AG04449 (cell line): ENCODE results near the gene FARP2.

ENCODE experiments used
- CTCF ChIA-PET: fragments of 350-600 bp; formaldehyde crosslinking; extraction: SDS; loops from one replicate; lab custom pipeline; 2021; ENCODE audit warnings: antibody characterized with exemption; lab: Yijun Ruan, JAX
- POLR2A ChIA-PET: fragments of 400-600, 350-600 bp; formaldehyde crosslinking; extraction: SDS; loops from one replicate; lab custom pipeline; 2020; ENCODE audit warnings: antibody characterized with exemption, inconsistent platforms; lab: Yijun Ruan, JAX
- DNase-seq: peaks from one replicate; pipeline ENCODE4 v3.0.0-alpha.2; 2010; ENCODE audit warnings: low read depth, low spot score
- H3K4me3 ChIP-seq: 2 replicates; pipeline ENCODE4 v1.5.1; 2011; ENCODE audit warnings: low read depth, mild to moderate bottlenecking, control low read depth, low read length
- CTCF ChIP-seq: IDR thresholded peaks from one replicate; pipeline ENCODE4 v1.5.1; 2011; ENCODE audit warnings: mild to moderate bottlenecking, moderate library complexity, low read length, control low read depth, inconsistent platforms; ENCODE audit not compliant: insufficient read depth; ENCODE audit errors: missing control alignments

Gene FARP2

GRCh38 chr2:241501099-241501541 is 145.0 kb downstream of the FARP2 start:
- no peak for DNase-seq
- ChIA-PET CTCF (no interaction called here), POLR2A (no interaction called here)
- H3K4me3 ChIP-seq = no peak overlapping the region
- no peak for TF ChIP-seq CTCF

GRCh38 chr2:241501551-241501950 is 145.5 kb downstream of the FARP2 start:
- no peak for DNase-seq
- H3K4me3 ChIP-seq = no peak overlapping the region
- CTCF ChIA-PET = interaction anchor here (1.1 to 1.4 kb wide), 2 partner anchors 109 to 157 kb away, joined by 3 to 6 read pairs; no protein-coding TSS in a partner anchor
- POLR2A ChIA-PET = interaction anchor here (0.8 kb wide), 1 partner anchor 135 kb away, joined by 3 read pairs; the partner anchor contains the start of gene THAP4
- no peak for TF ChIP-seq CTCF

- POLR2A ChIA-PET = interaction anchor here (0.8 kb wide), 1 partner anchor 135 kb away, joined by 3 read pairs; the partner anchor contains the start of gene THAP4
- H3K4me3 ChIP-seq = no peak overlapping the region
- CTCF ChIA-PET = interaction anchor here (1.1 to 1.4 kb wide), 2 partner anchors 108 to 156 kb away, joined by 3 to 6 read pairs; no protein-coding TSS in a partner anchor
- DNase-seq = no peak
- TF ChIP-seq CTCF = no peak
Observed at GRCh38 chr2:241502281-241502680, 146.2 kb downstream of the FARP2 start.

- ChIA-PET POLR2A (no interaction called here), CTCF (interaction anchor here (1.0 to 1.4 kb wide), 3 partner anchors 24 to 155 kb away, joined by 3 to 5 read pairs (median 4); partner anchors contain the start of gene BOK)
- DNase-seq = no peak
- H3K4me3 ChIP-seq = no peak overlapping the region
- no peak for TF ChIP-seq CTCF
Observed at GRCh38 chr2:241503776-241504392, 147.8 kb downstream of the FARP2 start.

GRCh38 chr2:241505086-241505780 is 149.1 kb downstream of the FARP2 start:
- no peak for TF ChIP-seq CTCF
- no peak for DNase-seq
- H3K4me3 ChIP-seq = no peak overlapping the region
- POLR2A ChIA-PET = interaction anchor here (1.0 kb wide), 1 partner anchor 55 kb away, joined by 3 read pairs; no protein-coding TSS in a partner anchor
- CTCF ChIA-PET = interaction anchor here (1.4 kb wide), 1 partner anchor 53 kb away, joined by 3 read pairs; the partner anchor contains the start of gene BOK
